A549 (cell line): ENCODE measurements around the gene PSMB11. TPM values are rescaled to one million over a fixed set of nuclear protein-coding genes. Genes with fewer than 3 reads are reported as not detected.

Source experiments
- ATAC-seq, 2 experiments: fragments of 200-7000 bp in 1 of 2; fragments of >200 bp in 1 of 2; cut with Nextera tagmentation in 1 of 2; cut with Tn5 transposase in 1 of 2; 3 replicates each; pipeline versions ENCODE4 v1.8.0 to v1.9.1; 2018 to 2020; ENCODE audit warnings: mild to moderate bottlenecking in 1 of 2, moderate library complexity in 1 of 2
- CTCF ChIA-PET: fragments of 300-600 bp; sonication (Branson Sonifier 250); formaldehyde crosslinking; extraction: SDS; loops from one replicate; lab custom pipeline; 2021; ENCODE audit warnings: antibody characterized with exemption, inconsistent platforms; lab: Yijun Ruan, JAX
- POLR2A ChIA-PET: fragments of 350-600 bp; formaldehyde crosslinking; extraction: SDS; loops from one replicate; lab custom pipeline; 2021; ENCODE audit warnings: antibody characterized with exemption, inconsistent platforms; lab: Yijun Ruan, JAX
- DNase-seq, 2 experiments: peaks; one replicate each; pipeline versions ENCODE4 v3.0.0 to v3.0.0-alpha.2; 2011 to 2016; ENCODE audit warnings: low read depth in 1 of 2, low spot score in 1 of 2
- FAIRE-seq: peaks from 2 replicates; lab custom pipeline; 2011; peaks lifted over from hg19 to GRCh38; lab: Jason Lieb, UNC
- H3K27ac ChIP-seq, 2 experiments: fragments of >200 bp; sonication (Bioruptor Twin); formaldehyde crosslinking; 3 replicates each; pipeline ENCODE4 v1.5.1; 2016 to 2017
- H3K4me1 ChIP-seq: fragments of >200 bp; sonication (Bioruptor Twin); formaldehyde crosslinking; 3 replicates; pipeline ENCODE4 v1.6.1; 2016
- H3K4me2 ChIP-seq: fragments of >200 bp; sonication (Bioruptor Twin); formaldehyde crosslinking; 3 replicates; pipeline ENCODE4 v1.6.1; 2016
- H3K4me3 ChIP-seq: fragments of >200 bp; sonication (Bioruptor Twin); formaldehyde crosslinking; 3 replicates; pipeline ENCODE4 v1.5.1; 2016
- H3K9me3 ChIP-seq: fragments of >200 bp; sonication (Bioruptor Twin); formaldehyde crosslinking; 3 replicates; pipeline ENCODE4 v1.6.1; 2016
- BHLHE40 ChIP-seq: IDR thresholded peaks from 2 replicates; pipeline ENCODE4 v1.6.1; 2012; ENCODE audit warnings: low read depth, low read length, inconsistent platforms
- CBX2 ChIP-seq: fragments of 200-600 bp; sonication (generic); IDR thresholded peaks from 2 replicates; pipeline ENCODE4 v1.6.1; 2016; ENCODE audit warnings: low read depth, mild to moderate bottlenecking, borderline replicate concordance
- CBX8 ChIP-seq: fragments of 200-600 bp; sonication (generic); IDR thresholded peaks from 2 replicates; pipeline ENCODE4 v1.6.1; 2016
- CHD2 ChIP-seq: fragments of 150-350 bp; IDR thresholded peaks from 2 replicates; pipeline ENCODE4 v1.6.1; 2014; ENCODE audit warnings: low read length; ENCODE audit not compliant: partially characterized antibody
- CHD4 ChIP-seq: fragments of 200-600 bp; sonication (generic); IDR thresholded peaks from 2 replicates; pipeline ENCODE4 v1.6.1; 2016; ENCODE audit warnings: antibody characterized with exemption, mild to moderate bottlenecking, borderline replicate concordance
- CTCF ChIP-seq: fragments of >200 bp; sonication (Bioruptor Twin); formaldehyde crosslinking; IDR thresholded peaks from 3 replicates; pipeline ENCODE4 v1.5.1; 2016
- EHF ChIP-seq: fragments of 250-450 bp; sonication (Bioruptor Pico); IDR thresholded peaks from 2 replicates; pipeline ENCODE4 v1.5.0; 2020; ENCODE audit warnings: mild to moderate bottlenecking
- EHMT2 ChIP-seq: fragments of 200-600 bp; sonication (generic); IDR thresholded peaks from 2 replicates; pipeline ENCODE4 v1.6.1; 2016; ENCODE audit warnings: antibody characterized with exemption, low read depth, mild to moderate bottlenecking, moderate library complexity
- ESRRA ChIP-seq: fragments of 150-350 bp; IDR thresholded peaks from 2 replicates; pipeline ENCODE4 v1.6.1; 2014; ENCODE audit warnings: mild to moderate bottlenecking, low read length, borderline replicate concordance
- FOSB ChIP-seq: fragments of 250-450 bp; sonication (Bioruptor Pico); IDR thresholded peaks from 2 replicates; pipeline ENCODE4 v1.5.0; 2020; ENCODE audit warnings: mild to moderate bottlenecking, moderate library complexity
- HEYL ChIP-seq: fragments of 250-450 bp; sonication (Bioruptor Pico); IDR thresholded peaks from 2 replicates; pipeline ENCODE4 v1.8.0; 2021; ENCODE audit warnings: mild to moderate bottlenecking, moderate library complexity
- HOXA7 ChIP-seq: fragments of 250-450 bp; sonication (Bioruptor Pico); IDR thresholded peaks from 2 replicates; pipeline ENCODE4 v1.5.0; 2020; ENCODE audit warnings: mild to moderate bottlenecking, moderate library complexity
- HOXB13 ChIP-seq: fragments of 250-450 bp; sonication (Bioruptor Pico); IDR thresholded peaks from 2 replicates; pipeline ENCODE4 v1.5.0; 2020; ENCODE audit warnings: low read depth, mild to moderate bottlenecking, moderate library complexity
- JUN ChIP-seq, 2 experiments: fragments of >200 bp; sonication (Bioruptor Twin); formaldehyde crosslinking; IDR thresholded peaks; 2 replicates in 1 of 2; 3 replicates in 1 of 2; pipeline ENCODE4 v1.6.1; 2016 to 2017
- KDM1A ChIP-seq: fragments of 200-600 bp; sonication (generic); IDR thresholded peaks from 2 replicates; pipeline ENCODE4 v1.6.1; 2016; ENCODE audit warnings: low read depth, mild to moderate bottlenecking
- KDM5A ChIP-seq: fragments of 200-600 bp; sonication (generic); IDR thresholded peaks from 2 replicates; pipeline ENCODE4 v1.6.1; 2016; ENCODE audit warnings: antibody characterized with exemption, mild to moderate bottlenecking
- MAFK ChIP-seq: fragments of 450-650 bp; IDR thresholded peaks from 2 replicates; pipeline ENCODE4 v1.6.1; 2014; ENCODE audit not compliant: partially characterized antibody
- MAZ ChIP-seq: fragments of 150-350 bp; IDR thresholded peaks from 2 replicates; pipeline ENCODE4 v1.6.1; 2014; ENCODE audit warnings: antibody characterized with exemption, low read depth, low read length, borderline replicate concordance
- NR3C1 ChIP-seq: fragments of >200 bp; sonication (Bioruptor Twin); formaldehyde crosslinking; IDR thresholded peaks from 3 replicates; pipeline ENCODE4 v1.6.1; 2017
- PHF8 ChIP-seq: fragments of 200-600 bp; sonication (generic); IDR thresholded peaks from 2 replicates; pipeline ENCODE4 v1.6.1; 2016; ENCODE audit warnings: low read depth, mild to moderate bottlenecking, antibody characterized with exemption, moderate library complexity, borderline replicate concordance
- POLR2AphosphoS2 ChIP-seq: conservative IDR thresholded peaks from 2 replicates; pipeline ENCODE4 v1.6.1; 2012; ENCODE audit warnings: low read length, improper control_type of control experiment, inconsistent platforms
- RAD21 ChIP-seq, 2 experiments: fragments of >200 bp in 1 of 2; sonication (Bioruptor Twin) in 1 of 2; formaldehyde crosslinking in 1 of 2; IDR thresholded peaks in 1 of 2; conservative IDR thresholded peaks in 1 of 2; 2 replicates in 1 of 2; 3 replicates in 1 of 2; pipeline ENCODE4 v1.6.1; 2012 to 2018; ENCODE audit warnings: inconsistent platforms in 1 of 2
- RARB ChIP-seq: fragments of 250-450 bp; sonication (Bioruptor Pico); IDR thresholded peaks from 2 replicates; pipeline ENCODE4 v1.8.0; 2021; ENCODE audit warnings: mild to moderate bottlenecking, moderate library complexity
- RFX5 ChIP-seq: fragments of 450-650 bp; IDR thresholded peaks from 2 replicates; pipeline ENCODE4 v1.7.1; 2014; ENCODE audit warnings: antibody characterized with exemption, mild to moderate bottlenecking, moderate library complexity
- RNF2 ChIP-seq: fragments of 200-600 bp; sonication (generic); IDR thresholded peaks from 2 replicates; pipeline ENCODE4 v1.6.1; 2016; ENCODE audit warnings: low read depth, mild to moderate bottlenecking, antibody characterized with exemption, moderate library complexity, borderline replicate concordance
- SREBF2 ChIP-seq: fragments of 450-650 bp; IDR thresholded peaks from 2 replicates; pipeline ENCODE4 v1.6.1; 2014; ENCODE audit warnings: mild to moderate bottlenecking, moderate library complexity
- TFCP2L1 ChIP-seq: fragments of 250-450 bp; sonication (Bioruptor Pico); IDR thresholded peaks from 2 replicates; pipeline ENCODE4 v1.5.0; 2021; ENCODE audit warnings: mild to moderate bottlenecking
- ZC3H11A ChIP-seq: fragments of 450-650 bp; IDR thresholded peaks from 2 replicates; pipeline ENCODE4 v1.6.1; 2014; ENCODE audit warnings: antibody characterized with exemption, mild to moderate bottlenecking
- ZFP36 ChIP-seq: fragments of 450-650 bp; IDR thresholded peaks from 2 replicates; pipeline ENCODE4 v1.6.1; 2014; ENCODE audit warnings: borderline replicate concordance; ENCODE audit not compliant: partially characterized antibody
- ZNF302 ChIP-seq: fragments of 250-450 bp; sonication (Bioruptor Pico); IDR thresholded peaks from 2 replicates; pipeline ENCODE4 v1.9.0; 2021; ENCODE audit warnings: inconsistent platforms, mild to moderate bottlenecking, moderate library complexity
- ZSCAN20 ChIP-seq: fragments of 250-450 bp; sonication (Bioruptor Pico); IDR thresholded peaks from 2 replicates; pipeline ENCODE4 v1.8.0; 2022; ENCODE audit warnings: mild to moderate bottlenecking, moderate library complexity
- WGBS: methylation state at CpG from one replicate; pipeline ENCODE4 v1.1.6; 2017; ENCODE audit errors: missing lambda C conversion rate; 5-methylcytosine and 5-hydroxymethylcytosine counted together
- polyA plus RNA-seq, 4 experiments: library from polyadenylated mRNA; depleted of rRNA in 3 of 4; stranded (reverse); fragments of >200 nt; fragmentation: RNase III in 1 of 4; extraction: RNeasy Plus Mini Kit Qiagen cat#74134 plus additional on column Dnase treatment in 1 of 4; gene quantifications; 2 replicates in 3 of 4; 3 replicates in 1 of 4; pipeline ENCODE4 v1.2.3, GENCODE V29; 2011 to 2017
- TF ChIP-seq, protein P1 (sequence below): fragments of 250-450 bp; sonication (Bioruptor Pico); IDR thresholded peaks from 2 replicates; pipeline ENCODE4 v1.5.0; 2021; ENCODE audit warnings: mild to moderate bottlenecking, moderate library complexity, borderline replicate concordance
- TF ChIP-seq, protein P2 (sequence below): fragments of 450-650 bp; IDR thresholded peaks from 2 replicates; pipeline ENCODE4 v1.6.1; 2014; ENCODE audit warnings: antibody characterized with exemption
- TF ChIP-seq, protein P3 (sequence below): IDR thresholded peaks from 2 replicates; pipeline ENCODE4 v1.6.1; 2012; ENCODE audit warnings: low read depth, borderline replicate concordance
- TF ChIP-seq, protein P4 (sequence below): fragments of >200 bp; sonication (Bioruptor Twin); formaldehyde crosslinking; IDR thresholded peaks from 2 replicates; pipeline ENCODE4 v1.6.1; 2016
- TF ChIP-seq, protein P5 (sequence below): IDR thresholded peaks from 2 replicates; pipeline ENCODE4 v1.6.1; 2012

PSMB11 gene
- polyA plus RNA-seq, 2 of the 4 experiments (the other 2 are of a cell fraction): not detected

- ChIA-PET POLR2A (interaction anchor here (1.0 to 1.4 kb wide), 2 partner anchors 15 to 24 kb away, joined by 3 to 7 read pairs; no protein-coding TSS in a partner anchor), CTCF (interaction anchor here (1.4 to 9.1 kb wide), 4 partner anchors 11 to 48 kb away, joined by 5 to 55 read pairs (median 32); partner anchors contain the start of gene CDH24)
- FAIRE-seq (no peak), DNase-seq (peak; percentile 73 to 77), ATAC-seq (peak; percentile 31 to 38; a peak in 3 of 6 replicates)
- peak within 1 kb of the TSS; percentile 58 for H3K4me3 ChIP-seq
- H3K4me2 ChIP-seq: peak within 1 kb of the TSS; percentile 91
- H3K4me1 ChIP-seq: peaks cover 26% of the 10 kb centered on the region
- no peaks in the 10 kb centered on the region for H3K9me3 ChIP-seq
- WGBS: 1% methylated on average over 40 of the region's 40 CpGs
- H3K27ac ChIP-seq: peak within 1 kb of the TSS; percentile 88 to 93
- TF ChIP-seq TFCP2L1 (CRISPR knock-in tag) (no peak), KDM5A (no peak), BHLHE40 (no peak), RARB (no peak), FOSB (CRISPR knock-in tag) (no peak), RFX5 (no peak), JUN (IDR thresholded peaks at IDR 0.05) (peak; percentile 55 to 67; a peak in 2 of 5 replicates), RNF2 (no peak), CTCF (no peak), ZSCAN20 (CRISPR knock-in tag) (no peak), HEYL (CRISPR knock-in tag) (no peak), ZC3H11A (no peak), SREBF2 (no peak), MAFK (no peak), CHD2 (no peak), ZFP36 (no peak), ESRRA (no peak), KDM1A (peak; percentile 69; the same call in 1 of the 2 replicates), HOXA7 (CRISPR knock-in tag) (no peak), PHF8 (peak; percentile 38; the same call in 1 of the 2 replicates), CBX2 (no peak), ZNF302 (CRISPR knock-in tag) (no peak), RAD21 (conservative IDR thresholded peaks at IDR 0.05 in 1 of 2, IDR thresholded peaks at IDR 0.05 in 1 of 2) (no peak), EHF (CRISPR knock-in tag) (no peak), HOXB13 (CRISPR knock-in tag) (no peak), CBX8 (no peak), CHD4 (no peak), MAZ (0 out of 2 replicates have a peak, but pooled peaks have one; percentile 32), EHMT2 (no peak), NR3C1 (no peak), POLR2AphosphoS2 (no peak)
- TF ChIP-seq, protein P1, sequence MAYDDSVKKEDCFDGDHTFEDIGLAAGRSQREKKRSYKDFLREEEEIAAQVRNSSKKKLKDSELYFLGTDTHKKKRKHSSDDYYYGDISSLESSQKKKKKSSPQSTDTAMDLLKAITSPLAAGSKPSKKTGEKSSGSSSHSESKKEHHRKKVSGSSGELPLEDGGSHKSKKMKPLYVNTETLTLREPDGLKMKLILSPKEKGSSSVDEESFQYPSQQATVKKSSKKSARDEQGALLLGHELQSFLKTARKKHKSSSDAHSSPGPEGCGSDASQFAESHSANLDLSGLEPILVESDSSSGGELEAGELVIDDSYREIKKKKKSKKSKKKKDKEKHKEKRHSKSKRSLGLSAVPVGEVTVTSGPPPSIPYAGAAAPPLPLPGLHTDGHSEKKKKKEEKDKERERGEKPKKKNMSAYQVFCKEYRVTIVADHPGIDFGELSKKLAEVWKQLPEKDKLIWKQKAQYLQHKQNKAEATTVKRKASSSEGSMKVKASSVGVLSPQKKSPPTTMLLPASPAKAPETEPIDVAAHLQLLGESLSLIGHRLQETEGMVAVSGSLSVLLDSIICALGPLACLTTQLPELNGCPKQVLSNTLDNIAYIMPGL (CRISPR knock-in tag): no peak
- TF ChIP-seq, protein P2, sequence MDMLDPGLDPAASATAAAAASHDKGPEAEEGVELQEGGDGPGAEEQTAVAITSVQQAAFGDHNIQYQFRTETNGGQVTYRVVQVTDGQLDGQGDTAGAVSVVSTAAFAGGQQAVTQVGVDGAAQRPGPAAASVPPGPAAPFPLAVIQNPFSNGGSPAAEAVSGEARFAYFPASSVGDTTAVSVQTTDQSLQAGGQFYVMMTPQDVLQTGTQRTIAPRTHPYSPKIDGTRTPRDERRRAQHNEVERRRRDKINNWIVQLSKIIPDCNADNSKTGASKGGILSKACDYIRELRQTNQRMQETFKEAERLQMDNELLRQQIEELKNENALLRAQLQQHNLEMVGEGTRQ: peak; percentile 78
- TF ChIP-seq, protein P3, sequence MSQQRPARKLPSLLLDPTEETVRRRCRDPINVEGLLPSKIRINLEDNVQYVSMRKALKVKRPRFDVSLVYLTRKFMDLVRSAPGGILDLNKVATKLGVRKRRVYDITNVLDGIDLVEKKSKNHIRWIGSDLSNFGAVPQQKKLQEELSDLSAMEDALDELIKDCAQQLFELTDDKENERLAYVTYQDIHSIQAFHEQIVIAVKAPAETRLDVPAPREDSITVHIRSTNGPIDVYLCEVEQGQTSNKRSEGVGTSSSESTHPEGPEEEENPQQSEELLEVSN: peak; percentile 31
- TF ChIP-seq, protein P4, sequence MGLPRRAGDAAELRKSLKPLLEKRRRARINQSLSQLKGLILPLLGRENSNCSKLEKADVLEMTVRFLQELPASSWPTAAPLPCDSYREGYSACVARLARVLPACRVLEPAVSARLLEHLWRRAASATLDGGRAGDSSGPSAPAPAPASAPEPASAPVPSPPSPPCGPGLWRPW: no peak
- TF ChIP-seq, protein P5, sequence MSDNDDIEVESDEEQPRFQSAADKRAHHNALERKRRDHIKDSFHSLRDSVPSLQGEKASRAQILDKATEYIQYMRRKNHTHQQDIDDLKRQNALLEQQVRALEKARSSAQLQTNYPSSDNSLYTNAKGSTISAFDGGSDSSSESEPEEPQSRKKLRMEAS: peak; percentile 64
Measured at GRCh38 chr14:23009939-23010726, 31.9 kb upstream of the PSMB11 start, which contains the start of gene C14orf93. C14orf93 (minus strand) TSS chr14:23010143; CDS start chr14:22999023, 11,120 bp downstream.
